Activated T-helper 1 cell treated with anti-CD3 and anti-CD28 coated beads, Interleukin-12 subunit alpha, Interleukin-12 subunit beta, Interleukin-2, Interleukin-4 antibody, amounts not matched to agents 30 ng/mL and 10 ng/mL and 1 ng/mL, durations not matched to agents 14 hours and 24 hours and 36 hours (primary cell): Measurements from ENCODE around the gene FAM83F. TPM values are rescaled to one million over a fixed set of nuclear protein-coding genes. Genes with fewer than 3 reads are reported as not detected.
A peak's percentile ranks its signal among the peaks of the same experiment; 100 is the strongest.

Experiments
- DNase-seq: peaks from one replicate; pipeline ENCODE4 v3.0.0; 2021; ENCODE audit warnings: low spot score
- H3K27ac Mint-ChIP-seq: one replicate; pipeline ENCODE4 v1.8.0; 2021; ENCODE audit warnings: mild to moderate bottlenecking, mixed read lengths
- H3K27me3 Mint-ChIP-seq: one replicate; pipeline ENCODE4 v1.8.0; 2022; ENCODE audit warnings: mild to moderate bottlenecking, moderate library complexity, mixed read lengths; ENCODE audit not compliant: insufficient read depth
- H3K36me3 Mint-ChIP-seq: one replicate; pipeline ENCODE4 v1.8.0; 2021; ENCODE audit warnings: low read depth, mixed read lengths
- H3K4me1 Mint-ChIP-seq: one replicate; pipeline ENCODE4 v1.8.0; 2021; ENCODE audit warnings: low read depth, mixed read lengths
- H3K4me3 Mint-ChIP-seq: one replicate; pipeline ENCODE4 v1.8.0; 2021; ENCODE audit warnings: mild to moderate bottlenecking, moderate library complexity, mixed read lengths
- H3K9me3 Mint-ChIP-seq: one replicate; pipeline ENCODE4 v1.8.0; 2021; ENCODE audit warnings: mixed read lengths
- intact Hi-C: fragments of 100-400 bp; cut with micrococcal nuclease; formaldehyde crosslinking; loops from one replicate; pipeline ENCODE4 v1.15.1; 2024
- total RNA-seq: library from RNA; stranded (reverse); gene quantifications from 2 replicates; pipeline ENCODE4 v1.2.3, GENCODE V29; 2022

The FAM83F gene
- total RNA-seq, 1 donor from 2014 or later = 0.39 TPM

DNA sequence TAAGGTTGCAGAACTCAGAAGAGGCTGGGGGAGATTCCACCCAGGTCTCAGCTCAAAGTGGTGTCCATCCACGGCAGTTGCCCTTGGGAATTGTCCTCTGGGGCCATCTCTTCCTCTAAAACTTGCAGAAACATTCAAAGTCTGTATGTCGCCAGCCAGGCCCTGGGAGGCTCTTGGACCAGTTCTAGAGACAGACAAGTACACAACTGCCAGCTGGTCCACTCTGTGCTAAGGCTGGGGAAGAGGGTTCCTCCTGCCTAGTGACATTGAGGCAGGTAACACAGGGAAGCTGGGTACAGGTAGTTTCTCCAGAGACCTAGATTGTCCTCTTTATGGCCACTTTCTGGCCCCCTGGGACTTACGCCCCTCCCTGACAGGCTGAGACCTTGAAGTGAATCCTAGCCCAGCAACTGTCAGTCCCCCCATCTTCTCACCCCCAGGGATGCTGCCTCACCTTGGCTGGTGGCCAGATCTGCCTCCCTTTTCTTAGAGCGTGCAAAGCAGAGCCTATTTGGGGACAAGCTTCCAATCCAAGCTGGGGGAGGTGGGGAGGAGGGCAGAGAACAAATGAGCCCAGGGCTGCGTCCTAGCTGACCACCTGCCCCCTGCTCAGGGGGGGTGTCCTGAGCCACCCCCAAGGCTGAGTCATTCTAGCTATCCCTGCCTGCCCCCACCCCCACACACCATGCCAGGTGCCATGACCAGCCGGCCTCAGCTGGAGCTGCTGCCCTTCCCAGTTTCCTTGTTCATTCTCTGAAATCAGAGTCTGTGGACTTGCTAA is 8.4 kb downstream of the FAM83F start:
- Mint-ChIP-seq H3K4me1 (no peaks in the 10 kb centered on the region), H3K27ac (no peak overlapping the region), H3K4me3 (no peak overlapping the region), H3K27me3 (peaks cover 22% of the 10 kb centered on the region), H3K36me3 (no peaks in the 10 kb centered on the region), H3K9me3 (no peaks in the 10 kb centered on the region)
- no peak for DNase-seq
- intact Hi-C loops = no loop called here

DNA sequence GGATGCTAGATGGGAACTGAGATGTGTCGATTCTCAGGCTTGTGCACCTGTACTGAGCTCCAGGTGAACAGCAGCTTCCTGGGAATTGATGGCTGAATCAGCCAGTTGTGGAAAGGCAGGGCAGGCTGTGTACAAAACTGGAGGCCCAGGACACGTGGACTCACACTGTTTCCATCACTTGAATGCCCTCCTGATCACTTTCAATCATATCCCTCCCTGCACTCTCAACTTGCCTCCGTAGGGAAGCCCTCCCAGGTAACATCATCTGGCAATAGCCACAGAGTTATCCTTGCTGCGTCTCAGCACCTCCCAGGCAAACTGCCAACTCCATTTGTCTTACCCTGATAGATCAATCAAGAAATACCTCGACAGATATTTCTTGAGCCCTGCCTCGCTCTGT is 10.1 kb downstream of the FAM83F start:
- Mint-ChIP-seq H3K4me3 (no peak overlapping the region), H3K4me1 (no peaks in the 10 kb centered on the region), H3K27me3 (peaks cover 22% of the 10 kb centered on the region), H3K27ac (no peak overlapping the region), H3K36me3 (no peaks in the 10 kb centered on the region), H3K9me3 (no peaks in the 10 kb centered on the region)
- no peak for DNase-seq
- intact Hi-C loops = no loop called here

DNA sequence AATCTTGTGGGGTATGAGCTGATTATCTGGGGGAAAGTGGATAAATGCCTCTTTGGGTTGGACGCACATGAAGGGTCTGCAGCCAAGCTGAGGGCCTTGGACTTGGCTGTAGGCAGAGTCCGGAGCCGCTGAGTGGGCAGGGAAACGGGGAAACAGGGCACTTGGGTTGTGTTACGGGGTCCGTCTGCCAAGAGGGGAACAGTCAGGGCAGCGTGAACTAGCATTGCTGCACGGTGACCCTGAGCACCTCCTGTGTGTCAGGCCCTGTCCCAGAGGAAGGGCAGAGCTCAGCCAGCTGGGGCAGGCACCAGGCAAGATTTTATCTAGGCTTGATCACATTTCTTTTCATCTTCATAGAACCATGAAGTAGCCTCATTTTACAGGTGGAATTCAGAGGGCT is 11.9 kb downstream of the FAM83F start:
- no peak overlapping the region for H3K27ac Mint-ChIP-seq
- H3K36me3 Mint-ChIP-seq = no peaks in the 10 kb centered on the region
- intact Hi-C loops = no loop called here
- H3K9me3 Mint-ChIP-seq = no peaks in the 10 kb centered on the region
- H3K27me3 Mint-ChIP-seq = peaks cover 20% of the 10 kb centered on the region
- no peak overlapping the region for H3K4me3 Mint-ChIP-seq
- no peak for DNase-seq
- no peaks in the 10 kb centered on the region for H3K4me1 Mint-ChIP-seq

DNA sequence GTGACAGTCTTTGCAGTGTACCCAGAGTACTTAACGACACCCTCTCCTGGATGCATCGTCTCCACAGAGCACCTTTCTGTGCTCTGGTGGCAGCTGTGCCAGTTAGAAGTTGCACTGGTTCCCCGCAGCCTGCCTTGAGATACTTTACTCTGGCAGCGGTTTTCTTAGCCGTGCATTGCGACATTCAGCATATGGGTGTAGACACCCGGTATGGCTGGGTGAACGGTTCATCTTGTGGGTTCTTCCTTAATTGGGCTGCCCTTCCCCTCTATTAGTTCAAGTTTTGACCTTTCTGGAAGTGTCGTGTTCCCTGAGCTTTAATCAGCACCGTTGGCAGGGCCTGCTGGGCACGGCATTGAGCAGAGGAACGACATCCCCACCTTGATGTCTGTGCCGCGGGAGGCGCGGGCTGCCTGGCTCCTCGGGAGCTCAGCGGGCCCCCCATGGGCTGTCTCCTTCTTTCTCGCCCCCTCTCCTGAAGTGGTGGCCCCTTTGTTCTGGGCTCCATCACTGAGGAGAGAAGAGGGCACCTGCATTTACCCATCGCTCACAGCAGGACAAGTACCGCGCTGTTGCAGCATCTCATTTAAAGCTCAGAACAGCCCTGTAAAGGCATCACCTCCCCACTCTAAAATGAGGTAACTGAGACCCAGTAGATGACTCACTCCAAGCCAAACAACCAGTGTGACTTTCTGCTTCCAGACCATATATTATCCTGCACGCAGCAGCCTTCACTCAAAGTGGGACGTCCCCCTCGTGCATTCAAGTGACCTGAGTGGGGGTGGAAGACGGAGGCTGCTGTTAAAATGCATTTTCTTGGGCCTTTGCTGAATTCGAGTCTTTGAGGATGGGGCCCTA is 13.3 kb downstream of the FAM83F start:
- H3K27me3 Mint-ChIP-seq = peaks cover 15% of the 10 kb centered on the region
- no peak overlapping the region for H3K4me3 Mint-ChIP-seq
- intact Hi-C loops = no loop called here
- DNase-seq = no peak
- H3K9me3 Mint-ChIP-seq = no peaks in the 10 kb centered on the region
- no peaks in the 10 kb centered on the region for H3K36me3 Mint-ChIP-seq
- H3K4me1 Mint-ChIP-seq = no peaks in the 10 kb centered on the region
- no peak overlapping the region for H3K27ac Mint-ChIP-seq

DNA sequence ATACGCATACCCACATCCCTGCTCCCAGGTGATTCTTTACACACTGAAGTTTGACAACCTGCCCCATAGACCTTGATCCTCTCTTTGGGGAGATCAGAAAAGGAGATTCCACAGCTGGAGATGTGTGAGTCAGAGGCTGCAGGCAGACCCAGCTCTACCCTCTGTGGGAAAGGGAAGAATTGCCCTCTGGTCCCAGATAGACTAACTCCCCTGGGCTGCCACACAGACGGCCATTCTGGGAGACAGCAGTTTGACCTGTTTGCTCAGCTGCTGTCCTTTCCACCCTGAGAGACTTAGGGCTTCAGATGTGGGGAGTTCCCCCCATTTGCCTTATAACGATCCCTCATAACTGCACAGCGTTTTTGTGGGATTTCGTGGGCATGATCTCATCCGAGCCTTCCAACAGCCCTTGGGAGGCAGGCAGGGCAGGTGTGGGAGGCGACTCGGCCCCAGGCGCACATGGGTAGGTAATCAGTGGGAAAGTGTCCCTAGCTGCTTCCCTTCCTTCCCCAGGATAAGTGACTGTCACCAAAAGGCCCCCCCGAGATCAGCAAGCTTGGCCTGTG is 14.1 kb downstream of the FAM83F start:
- no peaks in the 10 kb centered on the region for H3K4me1 Mint-ChIP-seq
- H3K4me3 Mint-ChIP-seq = no peak overlapping the region
- intact Hi-C loops = no loop called here
- no peaks in the 10 kb centered on the region for H3K9me3 Mint-ChIP-seq
- DNase-seq = no peak
- no peaks in the 10 kb centered on the region for H3K36me3 Mint-ChIP-seq
- peaks cover 19% of the 10 kb centered on the region for H3K27me3 Mint-ChIP-seq
- H3K27ac Mint-ChIP-seq = no peak overlapping the region

DNA sequence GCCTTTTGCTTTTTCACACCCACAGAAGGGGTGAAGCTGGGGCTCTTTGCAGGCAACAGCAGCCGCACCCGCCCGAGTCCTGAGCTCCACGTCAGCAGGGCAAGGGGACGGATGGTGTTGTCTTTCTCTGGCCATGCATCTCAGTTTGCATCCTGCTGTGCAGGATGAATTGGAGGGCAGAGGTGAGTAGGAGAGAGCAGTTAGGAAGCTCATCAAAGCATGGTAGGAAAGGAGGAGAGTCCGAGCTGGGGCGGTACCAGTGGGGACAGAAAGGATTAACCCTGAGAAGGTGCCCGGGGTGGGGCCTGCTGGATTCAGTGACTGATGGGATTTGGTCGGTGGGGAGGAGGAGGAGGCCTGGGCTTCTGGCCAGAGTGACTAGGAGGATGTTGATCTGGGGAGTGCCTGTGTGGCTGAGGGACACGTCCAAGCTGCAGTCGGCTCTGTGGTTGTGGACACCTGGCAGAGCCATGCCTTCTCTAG is 14.6 kb downstream of the FAM83F start:
- Mint-ChIP-seq H3K4me3 (no peak overlapping the region), H3K27me3 (peaks cover 19% of the 10 kb centered on the region)

DNA sequence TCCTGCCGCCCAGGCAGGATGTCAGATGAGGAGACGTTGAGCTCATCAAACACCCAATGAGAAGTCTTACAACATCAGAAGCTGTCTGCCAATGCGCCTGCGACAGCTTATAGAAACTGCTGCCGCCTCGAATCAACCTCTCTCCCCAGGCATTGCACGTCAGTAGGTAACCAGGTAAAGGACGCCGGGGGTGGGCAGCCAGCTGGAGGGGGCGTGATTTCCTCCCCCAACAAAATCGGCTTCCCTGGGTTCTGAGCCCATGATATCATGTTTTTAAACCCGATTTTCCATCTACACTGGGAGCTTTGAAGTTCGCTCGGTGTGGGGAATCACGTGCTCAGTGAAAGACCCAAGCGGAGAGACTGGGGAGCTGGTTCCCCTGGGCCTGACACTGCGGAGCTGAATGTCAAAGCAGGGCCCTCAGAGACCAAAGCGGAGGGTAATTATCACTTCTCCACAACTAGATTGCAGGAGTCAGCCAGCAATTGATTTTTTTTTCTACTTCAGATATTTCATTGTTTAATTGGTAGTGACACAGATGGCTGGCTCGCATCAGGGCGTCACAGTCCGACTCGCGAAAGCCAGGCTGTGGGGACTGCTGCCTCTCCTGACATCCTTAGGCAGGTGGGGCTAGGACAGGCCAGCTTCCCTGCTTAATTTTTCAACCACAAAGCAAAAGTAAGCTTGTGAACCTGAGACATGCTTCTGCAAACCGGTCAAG is 15.4 kb downstream of the FAM83F start:
- no peak overlapping the region for H3K27ac Mint-ChIP-seq
- H3K36me3 Mint-ChIP-seq = no peaks in the 10 kb centered on the region
- no peak for DNase-seq
- no peaks in the 10 kb centered on the region for H3K4me1 Mint-ChIP-seq
- intact Hi-C loops = no loop called here
- H3K4me3 Mint-ChIP-seq = peak overlapping the region; percentile 35
- no peaks in the 10 kb centered on the region for H3K9me3 Mint-ChIP-seq
- peaks cover 20% of the 10 kb centered on the region for H3K27me3 Mint-ChIP-seq

More for the DNA sequence above, 14.6 kb downstream of the FAM83F start:
- no peaks in the 10 kb centered on the region for H3K36me3 Mint-ChIP-seq
- H3K4me1 Mint-ChIP-seq = no peaks in the 10 kb centered on the region
- no peak overlapping the region for H3K27ac Mint-ChIP-seq
- H3K9me3 Mint-ChIP-seq = no peaks in the 10 kb centered on the region
- DNase-seq = no peak
- intact Hi-C loops = no loop called here

DNA sequence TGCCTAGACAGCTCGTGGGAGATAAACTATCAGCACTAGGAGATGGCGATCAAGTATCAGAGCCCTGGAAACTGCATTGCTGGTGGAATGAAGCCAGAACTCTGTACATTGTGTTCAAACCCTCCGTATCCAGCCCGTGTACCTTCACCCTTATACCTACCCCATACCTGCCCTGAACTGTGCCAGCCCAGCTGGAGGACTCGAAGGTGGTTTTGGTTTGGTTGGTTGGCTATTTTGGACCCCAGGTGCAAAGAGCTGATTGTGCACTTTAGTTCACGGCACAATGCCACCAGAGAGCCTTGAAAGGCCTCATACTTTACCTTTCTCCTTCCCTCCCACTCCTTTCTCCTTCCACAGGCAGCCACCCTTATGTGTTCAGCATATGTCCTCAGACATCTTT is 16.0 kb downstream of the FAM83F start:
- Mint-ChIP-seq H3K27me3 (peaks cover 23% of the 10 kb centered on the region), H3K4me1 (no peaks in the 10 kb centered on the region), H3K9me3 (no peaks in the 10 kb centered on the region)

DNA sequence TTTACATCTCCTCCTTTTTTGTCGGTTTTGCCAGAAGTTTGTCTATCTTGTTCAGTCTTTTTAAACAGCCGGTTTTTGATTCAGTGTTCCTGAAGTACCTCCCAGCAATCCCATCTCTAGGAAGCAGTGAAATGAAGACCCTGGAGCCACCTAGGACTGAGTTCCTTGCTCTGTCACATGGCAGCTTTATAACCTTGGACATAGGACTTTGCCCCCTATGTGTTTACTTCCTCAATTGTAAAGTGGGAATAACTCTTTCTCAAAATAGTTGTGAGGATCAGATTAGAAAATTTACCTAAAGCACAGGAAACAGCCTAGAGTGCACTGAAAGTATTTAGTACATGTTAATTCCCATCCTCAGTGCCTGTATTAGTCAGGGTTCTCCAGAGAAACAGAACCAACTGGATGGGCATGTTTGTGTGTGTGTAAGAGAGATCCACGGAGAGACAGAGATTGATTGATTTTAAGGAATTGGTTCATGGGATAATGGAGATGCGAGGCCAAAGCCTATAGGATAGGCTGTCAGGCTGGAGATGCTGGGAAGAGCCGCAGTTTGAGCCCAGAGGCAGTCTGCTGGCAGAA is 20.0 kb downstream of the FAM83F start:
- peaks cover 15% of the 10 kb centered on the region for H3K27me3 Mint-ChIP-seq
- intact Hi-C loops = no loop called here
- no peak overlapping the region for H3K4me3 Mint-ChIP-seq
- H3K36me3 Mint-ChIP-seq = no peaks in the 10 kb centered on the region
- H3K9me3 Mint-ChIP-seq = no peaks in the 10 kb centered on the region
- H3K27ac Mint-ChIP-seq = no peak overlapping the region
- H3K4me1 Mint-ChIP-seq = peaks cover 6% of the 10 kb centered on the region
- no peak for DNase-seq

More for the DNA sequence above, 16.0 kb downstream of the FAM83F start:
- DNase-seq = no peak
- intact Hi-C loops = no loop called here
- H3K27ac Mint-ChIP-seq = no peak overlapping the region
- H3K4me3 Mint-ChIP-seq = no peak overlapping the region
- H3K36me3 Mint-ChIP-seq = no peaks in the 10 kb centered on the region

DNA sequence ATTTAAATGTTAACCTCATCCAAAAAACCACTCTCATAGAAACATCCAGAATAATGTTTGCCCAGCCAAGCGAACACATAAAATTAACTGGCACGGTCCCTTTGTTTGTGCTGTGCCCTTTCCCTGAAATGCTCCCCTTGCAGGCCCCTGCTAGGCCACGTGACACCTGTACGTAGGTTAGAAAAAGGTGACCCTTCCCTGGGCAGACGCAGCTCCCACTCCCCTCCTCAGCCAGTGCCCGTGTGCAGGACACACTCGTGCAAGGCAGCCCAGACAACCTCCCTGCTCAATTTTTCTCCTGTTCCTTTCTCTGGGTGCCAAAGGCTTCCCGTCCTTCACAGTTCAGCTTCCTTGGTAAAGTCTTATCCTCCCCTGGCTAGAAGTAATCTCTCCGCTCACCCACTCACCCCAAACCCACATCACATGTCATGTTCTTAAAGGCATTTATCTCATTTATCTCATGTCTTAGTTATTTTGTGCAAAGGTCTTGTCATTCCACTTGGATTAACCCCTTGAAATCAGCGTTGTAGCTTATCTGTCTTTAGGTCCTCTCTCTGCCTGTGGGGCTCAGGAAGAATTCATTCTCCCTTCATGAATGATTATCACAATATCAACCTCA is 20.7 kb downstream of the FAM83F start:
- H3K4me1 Mint-ChIP-seq = peaks cover 6% of the 10 kb centered on the region
- no peak overlapping the region for H3K4me3 Mint-ChIP-seq
- no peak for DNase-seq
- intact Hi-C loops = no loop called here
- no peak overlapping the region for H3K27ac Mint-ChIP-seq
- H3K27me3 Mint-ChIP-seq = peaks cover 13% of the 10 kb centered on the region
- H3K9me3 Mint-ChIP-seq = no peaks in the 10 kb centered on the region
- H3K36me3 Mint-ChIP-seq = no peaks in the 10 kb centered on the region

DNA sequence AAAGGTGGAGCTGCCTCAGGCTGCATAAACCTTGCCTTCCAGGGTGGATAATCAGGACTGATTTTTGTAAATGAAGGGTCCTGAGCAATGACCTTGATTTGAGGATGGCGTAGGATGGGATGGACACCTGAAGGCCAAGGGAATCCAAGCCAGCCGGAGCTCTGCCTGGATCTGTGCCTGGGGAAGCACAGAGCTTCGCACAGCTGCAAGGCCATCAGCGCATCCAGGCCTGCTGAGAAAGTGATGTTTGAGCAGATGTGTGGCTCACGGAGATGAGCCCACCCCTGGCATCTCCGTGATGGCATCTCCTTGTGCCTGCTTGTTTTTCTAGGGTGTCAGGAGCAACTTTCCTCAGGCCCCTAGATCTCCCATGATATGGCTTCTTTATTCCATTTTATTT is 23.3 kb downstream of the FAM83F start:
- no peak overlapping the region for H3K4me3 Mint-ChIP-seq
- H3K27ac Mint-ChIP-seq = no peak overlapping the region
- no peak for DNase-seq
- no peaks in the 10 kb centered on the region for H3K36me3 Mint-ChIP-seq
- intact Hi-C loops = no loop called here
- H3K27me3 Mint-ChIP-seq = peaks cover 12% of the 10 kb centered on the region
- no peaks in the 10 kb centered on the region for H3K9me3 Mint-ChIP-seq
- H3K4me1 Mint-ChIP-seq = peaks cover 6% of the 10 kb centered on the region

DNA sequence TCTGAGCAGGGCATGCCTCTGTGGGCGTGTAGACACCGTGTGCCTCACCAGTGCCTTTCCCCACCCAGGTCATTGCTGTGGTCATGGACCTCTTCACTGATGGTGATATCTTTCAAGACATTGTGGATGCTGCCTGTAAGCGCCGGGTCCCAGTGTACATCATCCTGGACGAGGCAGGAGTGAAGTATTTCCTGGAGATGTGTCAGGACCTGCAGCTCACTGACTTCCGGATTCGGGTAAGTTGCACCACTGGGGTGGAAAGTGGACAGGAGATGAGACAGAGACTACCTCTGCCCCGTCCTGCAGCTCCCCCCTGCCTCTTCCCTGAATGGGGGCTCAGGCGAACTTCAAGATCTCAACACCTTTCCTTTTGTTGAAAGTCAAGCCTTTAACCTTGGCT is 24.3 kb downstream of the FAM83F start:
- peaks cover 6% of the 10 kb centered on the region for H3K4me1 Mint-ChIP-seq
- no peak overlapping the region for H3K27ac Mint-ChIP-seq
- peaks cover 7% of the 10 kb centered on the region for H3K27me3 Mint-ChIP-seq
- DNase-seq = no peak
- H3K4me3 Mint-ChIP-seq = no peak overlapping the region
- no peaks in the 10 kb centered on the region for H3K9me3 Mint-ChIP-seq
- intact Hi-C loops = no loop called here
- no peaks in the 10 kb centered on the region for H3K36me3 Mint-ChIP-seq
